ENCODE results near the gene VPS26C.

VPS26C gene

DNA sequence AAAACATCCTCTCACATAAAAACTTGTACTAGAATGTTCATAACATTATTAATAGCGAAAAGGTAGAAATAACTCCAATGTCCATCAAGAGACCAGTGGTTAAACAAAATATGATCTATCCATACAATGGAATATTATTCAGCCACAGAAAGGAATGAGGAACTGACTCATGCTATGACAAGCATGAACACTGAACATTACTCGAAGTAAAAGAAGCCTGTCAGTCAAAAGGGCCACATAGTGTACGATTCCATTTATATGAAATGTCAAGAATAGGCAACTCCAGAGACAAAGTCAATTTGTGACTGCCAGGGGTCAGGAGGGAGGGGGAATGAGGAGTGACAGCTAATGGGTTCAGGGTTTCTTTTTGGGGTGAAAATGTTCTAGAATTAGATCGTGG is 2.3 kb downstream of the VPS26C start:
- no peak for DNase-seq (ENCODE audit: low read depth)

DNA sequence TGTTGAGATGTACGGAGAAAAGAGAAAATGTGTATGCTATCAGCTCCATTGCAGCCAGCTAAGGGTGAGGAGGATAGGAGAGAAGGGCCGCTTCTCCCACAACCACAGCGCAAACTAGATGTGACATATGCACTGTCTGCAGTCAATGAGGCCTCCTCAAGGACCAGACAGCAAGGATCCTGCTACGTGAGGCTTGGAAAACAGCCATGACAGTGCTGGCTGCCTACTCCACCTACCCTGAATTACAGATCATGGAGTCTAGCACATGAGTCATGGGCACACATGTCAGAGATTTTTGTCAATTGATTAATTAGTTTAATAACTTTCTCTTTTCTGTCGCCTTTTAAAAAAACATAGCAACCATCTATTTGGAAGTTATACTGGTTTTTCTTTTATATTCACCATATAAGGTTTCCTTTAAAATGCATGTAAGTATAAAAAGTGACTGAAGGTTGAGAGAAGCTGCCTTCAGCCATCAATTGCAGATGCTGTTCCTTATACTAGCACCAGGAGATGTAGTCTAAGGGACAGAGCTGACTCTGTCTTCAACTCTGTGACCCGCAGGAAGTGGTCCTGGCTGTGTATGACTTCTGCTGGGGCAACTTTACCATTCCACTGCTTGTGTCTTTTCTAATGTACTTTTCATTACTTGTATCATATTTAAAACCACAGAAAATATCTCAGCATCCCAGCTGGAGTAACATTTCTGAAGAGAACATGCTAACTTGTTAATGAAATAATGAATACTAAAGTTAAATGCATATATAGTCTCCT is 3.1 kb downstream of the VPS26C start:
- no peak for DNase-seq (ENCODE audit: low read depth)

DNA sequence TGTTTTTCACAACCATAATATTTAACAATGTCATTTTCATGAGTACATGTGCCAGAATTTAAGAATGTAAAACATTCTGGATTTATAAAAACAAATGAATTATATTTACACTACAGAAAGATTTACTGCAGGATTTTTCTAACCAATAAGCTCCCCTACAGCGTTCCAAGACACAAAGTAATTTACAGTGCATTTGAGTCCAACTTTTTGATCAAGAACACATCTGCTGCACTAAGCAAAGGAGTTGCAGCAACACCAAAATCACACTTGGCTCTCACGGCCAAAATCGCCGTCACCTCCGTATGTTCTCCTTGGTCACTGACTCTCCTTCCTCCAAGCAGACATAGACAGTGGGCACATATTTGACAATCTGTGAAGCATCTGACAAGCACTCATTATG is 7.7 kb downstream of the VPS26C start:
- DNase-seq (ENCODE audit: low read depth), result no peak

DNA sequence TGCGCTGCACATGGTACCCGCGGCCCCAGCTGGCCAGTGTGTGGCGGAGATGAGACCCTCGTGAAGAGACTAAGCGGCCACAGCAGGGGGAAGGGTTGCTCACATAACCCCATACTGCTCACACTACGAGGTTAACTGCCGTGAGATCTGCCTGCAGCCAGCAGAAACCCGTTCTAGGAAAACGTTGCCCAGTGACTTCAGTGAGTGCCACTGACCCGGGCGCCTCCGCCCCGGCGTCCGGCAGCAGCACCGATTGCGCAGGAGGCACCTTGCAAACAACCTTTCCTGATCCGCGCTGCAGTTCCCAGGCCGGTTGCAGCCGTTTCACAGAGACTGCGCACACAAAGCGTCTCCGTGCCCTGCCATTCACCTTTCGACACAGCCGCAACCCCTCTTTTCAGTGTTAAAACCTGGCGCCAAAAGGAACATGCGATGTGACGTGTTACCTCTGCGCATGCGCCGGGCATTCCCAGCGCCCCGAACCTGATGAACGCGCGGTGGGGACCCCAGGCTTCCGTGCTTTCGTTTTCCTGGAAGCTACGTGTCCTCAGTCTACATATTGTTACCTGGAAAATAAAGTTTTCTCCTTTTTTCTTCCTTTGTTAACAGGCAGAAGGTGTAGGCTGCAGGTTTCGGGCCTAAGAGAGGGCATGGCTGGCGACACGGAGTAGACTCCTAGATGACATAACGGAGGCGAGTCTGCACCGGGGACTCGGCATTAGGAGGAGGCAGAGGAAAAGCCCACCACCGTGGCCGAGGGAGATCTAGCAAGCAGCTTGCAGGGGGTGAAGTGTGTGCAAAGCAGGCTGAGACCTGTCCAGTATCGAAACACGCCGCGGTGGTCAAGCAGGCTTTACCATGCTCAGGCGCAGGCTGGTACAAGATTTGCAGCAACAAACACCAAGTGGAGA is 8.9 kb downstream of the VPS26C start:
- DNase-seq (ENCODE audit: low read depth), result peak; percentile 65

DNA sequence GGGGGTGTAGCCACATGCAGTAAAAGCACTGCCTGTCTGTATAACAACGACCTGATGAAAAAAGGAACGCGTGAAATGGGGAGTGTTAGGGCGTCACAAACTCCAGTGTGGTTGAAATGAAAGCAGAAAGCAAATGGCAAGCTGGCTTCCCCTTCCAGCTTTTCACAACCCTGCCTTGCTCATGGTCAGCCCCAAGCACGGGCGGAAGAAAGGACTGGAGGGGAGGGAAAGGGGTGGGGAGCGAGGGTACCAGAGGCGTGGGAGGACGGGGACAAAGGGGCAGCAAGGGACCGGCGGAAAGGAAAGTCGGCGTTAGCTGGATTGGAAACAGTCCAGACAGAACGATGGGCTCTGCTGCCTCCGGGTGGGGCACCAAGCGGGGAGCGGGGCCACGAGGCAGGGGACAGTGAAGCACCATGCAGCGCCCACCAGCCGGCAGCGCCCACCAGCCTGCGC is 9.6 kb downstream of the VPS26C start:
- no peak for DNase-seq (ENCODE audit: low read depth)

DNA sequence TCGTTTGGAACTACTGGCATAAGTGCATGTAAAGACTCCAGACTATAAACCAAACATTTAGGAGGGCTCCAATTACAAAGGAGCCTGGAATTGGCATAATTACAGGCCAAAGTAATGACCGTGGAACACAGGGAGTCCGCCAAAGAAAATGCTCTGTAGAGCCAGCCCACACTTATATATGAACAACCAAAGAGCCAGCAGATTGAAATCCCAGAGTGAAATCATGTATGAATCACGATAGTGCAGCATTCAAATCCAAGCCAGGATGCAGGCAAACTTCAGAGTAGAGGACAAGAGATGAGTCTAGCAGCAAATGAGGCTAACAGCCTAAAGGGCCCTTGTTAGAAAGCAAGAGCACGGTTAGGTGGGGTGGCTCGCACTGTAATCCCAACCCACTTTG is 13.1 kb downstream of the VPS26C start:
- DNase-seq (ENCODE audit: low read depth), result no peak

DNA sequence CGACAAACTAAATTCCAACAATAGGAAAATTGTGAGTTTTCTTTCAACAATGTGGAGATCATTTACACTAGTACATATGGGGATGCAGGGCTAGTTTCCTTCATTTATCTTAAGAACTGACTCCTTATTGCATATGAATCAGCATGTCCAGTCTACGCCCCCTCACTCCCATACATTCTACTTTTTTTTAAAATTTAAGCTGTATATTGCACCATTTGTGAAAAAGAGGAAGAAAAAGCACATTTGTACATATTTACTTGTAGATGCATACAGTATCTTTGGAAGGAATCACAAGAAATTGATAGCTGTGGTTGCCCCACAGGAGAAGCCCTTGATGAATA is 15.9 kb downstream of the VPS26C start:
- DNase-seq (ENCODE audit: low read depth), result no peak

DNA sequence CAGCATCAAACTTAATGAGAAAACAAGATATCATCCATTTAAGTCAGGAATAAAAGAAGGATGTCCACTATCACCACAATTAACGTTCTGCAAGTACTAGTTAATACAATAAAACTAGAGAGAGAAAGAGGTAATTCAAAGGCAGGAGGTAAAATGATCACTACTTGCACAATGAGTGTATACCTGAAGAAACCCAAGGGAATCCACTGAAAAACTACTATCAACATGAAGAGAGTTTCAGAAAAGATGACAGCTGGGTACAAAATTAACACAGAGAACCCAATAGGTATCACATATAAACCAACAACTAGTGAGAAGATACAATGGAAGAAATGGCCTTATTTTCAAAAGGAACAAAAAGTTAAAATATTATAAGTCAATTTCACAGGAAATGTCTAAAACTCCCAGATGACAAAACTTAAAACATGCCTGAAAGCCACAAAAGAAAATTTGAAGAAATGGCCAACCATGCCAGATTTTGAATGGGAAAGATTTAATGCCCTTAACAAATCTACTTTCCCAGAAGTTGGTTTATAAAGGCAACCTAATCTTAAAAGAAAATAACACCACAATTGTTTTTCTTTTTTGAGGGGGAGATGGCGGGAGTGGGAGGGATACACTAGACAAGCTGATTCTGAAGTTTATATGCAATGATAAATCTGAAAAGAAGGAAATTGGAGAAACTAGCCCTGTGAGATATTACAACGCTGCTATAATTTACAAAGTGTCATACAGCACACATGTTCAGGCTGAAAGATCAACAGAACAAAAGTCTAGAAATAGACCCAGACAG is 17.8 kb downstream of the VPS26C start:
- DNase-seq (ENCODE audit: low read depth), result no peak

DNA sequence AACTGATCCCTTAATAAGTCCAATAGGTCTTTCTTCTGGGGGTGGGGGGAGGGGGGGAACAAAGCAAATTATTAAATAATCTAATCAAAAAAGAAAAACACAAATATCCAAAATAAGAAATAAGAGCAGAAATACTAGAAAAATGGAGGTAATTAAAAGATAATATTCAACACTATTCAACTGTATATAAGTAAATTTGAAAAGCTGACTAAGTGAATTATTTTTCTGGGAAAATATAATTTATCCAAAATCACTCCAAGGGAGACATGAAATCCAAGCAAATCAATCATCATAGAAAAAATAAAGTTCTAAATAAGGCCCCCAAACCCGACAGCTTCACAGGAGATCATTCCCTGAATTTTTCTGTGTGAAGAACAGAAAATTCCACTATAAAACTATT is 18.8 kb downstream of the VPS26C start:
- no peak for DNase-seq (ENCODE audit: low read depth)

DNA sequence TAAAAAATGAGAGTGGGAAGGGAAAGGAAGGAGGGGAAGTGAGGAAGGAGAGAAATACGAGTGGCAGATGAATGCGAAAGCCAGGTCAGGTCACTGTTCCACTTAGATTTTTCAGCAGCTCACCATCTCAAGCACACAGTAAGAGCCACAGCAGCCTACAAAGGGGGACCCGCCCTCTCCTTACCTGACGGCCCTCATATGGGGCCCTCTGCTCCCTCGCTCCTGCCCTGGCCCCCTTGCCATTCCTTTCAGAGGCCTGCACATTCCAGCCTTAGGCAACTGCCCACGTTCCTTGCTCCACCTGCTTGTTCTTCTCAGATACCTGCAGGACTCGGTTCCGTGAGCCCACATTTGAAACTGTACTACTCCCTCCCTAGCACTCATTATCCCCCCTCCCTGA is 22.0 kb downstream of the VPS26C start:
- DNase-seq (ENCODE audit: low read depth), result no peak

DNA sequence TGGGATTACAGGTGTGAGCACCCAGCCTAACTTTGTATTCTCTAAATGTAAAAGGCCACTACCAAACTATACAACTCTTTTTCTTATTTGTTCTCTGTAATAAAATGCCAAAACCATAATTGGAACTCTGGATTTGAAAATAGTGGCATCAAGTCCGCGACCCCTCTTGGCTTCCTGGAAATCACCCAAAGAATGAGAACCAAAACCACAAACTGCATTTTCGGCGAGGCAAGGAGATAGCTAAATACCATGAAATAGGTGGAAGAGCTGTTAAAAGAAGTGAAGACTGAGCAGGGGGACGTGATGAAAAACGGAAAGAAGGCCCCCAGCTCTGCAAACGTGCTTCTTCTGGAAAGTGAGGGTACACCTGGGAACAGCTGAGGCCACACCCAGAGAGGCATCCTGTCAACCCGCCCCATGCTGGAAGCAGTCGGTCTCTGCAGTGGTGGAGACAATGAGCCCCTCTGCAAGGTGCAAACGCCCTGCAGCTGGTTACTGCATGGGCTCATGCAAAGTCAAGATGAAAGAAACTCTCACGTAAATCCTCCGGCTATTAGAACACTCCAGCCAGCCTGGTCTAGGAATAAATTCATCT is 22.5 kb downstream of the VPS26C start:
- no peak for DNase-seq (ENCODE audit: low read depth)

DNA sequence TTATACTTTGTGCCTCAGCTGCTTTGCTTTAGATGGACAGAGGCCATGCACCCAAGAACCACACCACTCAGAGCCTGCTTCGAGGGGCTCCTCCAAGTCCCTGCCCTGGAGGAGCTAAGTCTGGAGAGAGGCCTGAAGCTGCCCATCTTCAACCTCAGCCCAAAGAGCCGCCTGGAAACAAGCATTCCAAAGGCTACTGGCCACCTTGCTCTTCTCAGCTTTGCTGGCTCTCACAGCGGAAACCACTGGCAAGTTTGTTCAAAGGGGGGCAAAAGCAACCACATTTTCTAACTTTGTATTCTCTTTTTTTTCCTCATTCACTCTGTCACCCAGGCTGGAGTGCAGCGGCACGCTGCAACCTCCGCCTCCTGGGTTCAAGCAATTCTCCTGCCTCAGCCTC is 23.2 kb downstream of the VPS26C start:
- DNase-seq (ENCODE audit: low read depth), result no peak

DNA sequence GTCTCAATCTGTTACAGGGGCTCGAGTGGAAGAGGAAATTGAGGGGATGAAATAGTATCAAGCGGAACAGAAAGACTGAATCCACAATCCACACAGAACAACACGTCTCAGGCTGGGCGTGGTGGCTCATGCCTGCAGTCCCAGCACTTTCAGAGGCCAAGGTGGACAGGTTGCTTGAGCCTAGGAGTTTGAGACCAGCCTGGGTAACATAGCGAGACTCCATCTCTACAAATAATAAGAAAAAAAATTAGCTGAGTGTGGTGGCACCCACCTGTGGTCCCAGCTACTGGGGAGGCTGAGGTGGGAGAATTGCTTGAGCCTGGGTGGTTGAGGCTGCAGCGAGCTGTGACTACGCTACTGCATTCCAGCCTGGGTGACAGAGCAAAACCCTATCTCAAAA is 25.7 kb downstream of the VPS26C start:
- DNase-seq (ENCODE audit: low read depth), result no peak

DNA sequence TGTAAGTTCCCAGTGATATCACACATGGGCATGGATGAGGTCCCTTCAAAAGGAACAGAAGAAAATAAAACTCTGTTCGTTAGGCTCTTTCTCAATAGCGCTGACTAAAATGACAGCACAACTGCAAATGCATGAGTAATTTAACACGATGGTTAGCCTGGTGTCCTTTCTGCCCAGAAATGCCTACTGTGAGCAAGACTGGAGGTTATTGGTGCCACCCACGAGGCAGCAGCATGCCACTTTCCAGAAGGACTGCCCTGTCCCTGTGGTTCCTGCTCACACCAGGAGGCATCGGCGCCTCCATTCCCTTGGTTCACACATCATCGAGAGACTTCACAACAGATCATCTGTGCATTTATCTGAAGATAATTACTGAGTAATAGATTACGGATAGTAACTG is 26.2 kb downstream of the VPS26C start:
- DNase-seq (ENCODE audit: low read depth), result no peak

DNA sequence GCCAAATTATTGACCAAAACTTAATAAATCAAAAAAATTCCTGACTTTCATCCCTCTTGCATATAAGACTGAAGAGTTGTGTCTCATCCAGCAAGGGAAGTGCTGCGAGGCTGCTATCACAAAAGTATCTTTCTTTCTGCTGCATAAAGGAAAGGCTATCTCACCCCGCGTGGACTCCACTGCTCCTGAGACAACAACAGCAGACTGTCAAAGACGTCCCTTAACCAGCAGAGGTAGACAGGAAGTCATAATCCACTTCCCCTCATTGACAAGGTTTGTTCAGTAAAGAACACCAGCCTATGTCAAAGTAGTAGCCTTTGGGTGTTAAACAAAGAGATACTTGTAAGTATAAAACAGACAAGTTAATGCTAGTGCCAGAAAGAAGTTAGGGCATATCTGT is 29.4 kb downstream of the VPS26C start:
- DNase-seq (ENCODE audit: low read depth), result no peak

DNA sequence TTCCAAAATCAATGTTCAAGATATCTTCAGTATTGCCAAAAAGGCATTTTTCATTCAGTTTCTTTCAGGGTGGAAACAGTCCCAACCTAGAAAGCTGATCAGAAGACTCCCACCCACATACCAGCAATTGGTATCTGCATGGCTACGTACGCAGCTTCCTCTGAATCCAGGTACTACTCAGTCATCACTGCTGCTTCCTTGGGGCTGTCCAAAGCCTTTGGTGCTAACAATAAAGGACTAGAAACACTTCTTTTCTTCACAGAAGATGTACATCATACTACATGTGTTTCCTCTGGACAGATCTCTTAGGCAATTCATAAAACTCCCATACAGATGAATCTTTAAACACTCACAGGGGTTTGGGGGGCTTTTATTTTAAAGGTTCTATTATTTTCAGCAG is 29.8 kb downstream of the VPS26C start:
- no peak for DNase-seq (ENCODE audit: low read depth)

DNA sequence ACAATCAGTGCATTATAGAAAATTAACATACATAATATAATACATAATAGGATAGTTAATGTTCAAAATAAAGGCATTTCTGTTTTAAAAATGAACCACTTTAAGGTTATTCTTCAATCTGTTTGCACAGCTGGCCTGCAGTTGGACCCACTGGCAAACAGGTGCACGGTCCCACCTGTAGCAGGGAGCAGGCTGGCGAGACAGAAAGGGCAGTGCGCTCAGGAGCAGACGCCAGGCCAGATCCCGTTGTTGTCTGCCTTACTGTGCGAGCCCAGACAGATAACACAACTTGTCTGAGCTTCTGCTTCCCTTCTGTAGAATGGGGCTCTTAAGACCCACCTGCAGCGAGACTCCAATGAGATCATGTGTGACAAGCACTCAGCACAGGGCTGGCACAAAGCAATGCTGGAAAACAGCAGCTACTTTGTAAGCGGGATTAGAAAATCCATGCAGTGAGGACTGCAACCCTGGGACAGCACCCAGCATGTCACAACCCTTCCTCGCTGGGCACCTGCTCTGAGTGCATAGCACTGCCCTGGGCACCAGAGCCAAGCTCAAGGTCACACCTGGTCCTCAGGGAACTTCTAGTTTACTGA is 33.5 kb downstream of the VPS26C start:
- no peak for DNase-seq (ENCODE audit: low read depth)

DNA sequence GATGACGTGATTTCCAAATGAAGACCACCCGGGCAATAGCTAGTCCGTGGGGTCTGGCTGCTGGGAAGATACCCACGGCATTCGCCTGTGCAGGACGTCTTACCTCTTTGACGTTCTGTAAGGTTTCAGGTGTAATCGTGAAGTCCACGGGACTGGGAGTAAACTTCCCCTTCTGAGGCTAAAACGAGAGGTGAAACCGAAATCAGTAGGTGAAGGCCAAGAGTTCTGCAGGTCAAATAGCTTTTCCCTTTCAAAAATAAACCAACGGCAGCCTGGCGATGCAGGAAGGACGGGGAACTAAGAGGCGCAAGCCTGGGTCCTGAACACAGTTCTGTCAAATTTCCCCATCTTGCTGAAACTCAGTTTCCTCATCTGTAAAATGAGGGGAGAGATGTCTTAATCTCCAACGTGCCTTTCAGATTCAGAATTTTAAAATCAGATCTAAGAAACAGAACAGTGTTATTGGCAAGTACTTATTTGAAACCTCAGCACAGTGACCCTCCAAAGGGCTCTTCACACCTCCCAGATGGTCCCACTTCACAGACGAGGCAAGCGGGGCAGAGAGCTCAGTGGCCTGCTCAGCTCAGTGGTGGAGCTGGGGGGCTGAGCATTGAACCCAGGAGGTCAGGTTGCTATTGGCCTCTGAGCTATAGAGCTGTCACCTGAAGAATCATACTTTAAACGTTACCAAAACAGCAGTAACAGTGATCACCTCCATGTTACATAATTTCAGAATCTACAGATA is 34.7 kb downstream of the VPS26C start:
- no peak for DNase-seq (ENCODE audit: low read depth)

DNA sequence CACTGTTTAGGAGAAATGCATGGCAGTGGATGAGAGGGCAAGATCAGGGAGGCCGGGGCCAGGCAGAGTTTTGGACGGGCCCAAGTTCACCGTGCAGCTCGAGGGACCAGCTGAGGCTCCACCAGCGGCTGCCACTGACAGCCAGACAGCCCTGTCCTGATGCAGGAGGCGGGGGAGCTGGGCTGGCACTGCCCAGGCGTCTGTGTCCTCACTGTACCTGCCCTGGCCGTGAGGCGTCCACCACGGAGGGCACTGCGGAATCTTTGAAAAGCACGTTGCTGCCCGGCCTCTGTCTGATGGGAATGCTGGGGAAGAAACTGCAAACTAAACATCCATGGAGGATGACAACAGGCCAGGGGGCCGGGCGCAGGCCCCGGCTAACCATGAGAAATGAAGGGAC is 35.5 kb downstream of the VPS26C start:
- no peak for DNase-seq (ENCODE audit: low read depth)

DNA sequence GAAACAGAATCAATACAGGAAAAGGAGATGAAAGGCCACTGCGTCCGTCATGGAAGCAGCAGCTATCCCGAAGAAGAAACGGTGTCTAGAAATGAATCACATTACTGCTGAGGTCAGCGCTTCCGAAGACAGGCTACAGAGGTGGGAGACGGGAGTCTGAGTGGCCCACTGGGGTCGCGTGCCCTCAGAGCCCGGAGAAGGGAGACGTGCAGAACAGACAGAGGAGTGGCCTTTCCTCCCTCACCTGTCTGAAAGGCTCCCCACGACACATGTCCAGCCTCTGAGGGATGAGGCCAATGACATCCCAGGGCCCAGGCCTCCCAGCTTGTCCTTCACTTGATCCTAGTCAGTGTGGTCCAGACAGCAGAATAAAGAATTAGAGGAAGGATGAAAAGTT is 35.9 kb downstream of the VPS26C start:
- no peak for DNase-seq (ENCODE audit: low read depth)

DNA sequence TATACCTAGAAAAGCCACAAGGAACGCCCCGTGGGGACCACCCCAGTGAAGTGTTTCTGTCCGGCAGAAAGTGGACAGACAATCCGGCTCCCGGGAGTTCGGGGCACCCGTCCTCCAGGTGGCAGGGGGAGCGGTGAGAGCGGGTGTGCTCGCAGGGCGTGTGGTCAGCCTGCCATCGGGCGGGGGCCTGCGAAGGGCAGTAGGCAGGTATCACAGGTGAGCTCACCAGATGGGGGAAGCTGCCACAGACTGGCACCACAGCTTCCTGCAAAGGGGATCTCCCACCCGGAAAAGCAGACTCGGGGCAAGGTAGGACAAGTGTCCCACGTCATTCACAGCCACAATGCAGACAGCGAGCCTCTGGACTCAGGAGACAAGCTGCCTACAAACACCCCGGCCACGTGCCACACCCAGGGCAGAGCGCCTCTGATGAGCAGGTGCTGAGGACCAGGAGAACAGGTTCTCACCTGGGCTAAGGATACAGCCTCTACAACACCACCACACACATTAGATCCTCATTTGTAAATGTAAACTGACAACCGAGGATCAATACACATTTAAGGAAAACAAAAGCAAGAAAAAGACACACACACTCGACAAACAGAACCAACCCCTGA is 36.4 kb downstream of the VPS26C start:
- DNase-seq (ENCODE audit: low read depth), result no peak

All from T follicular helper cell (primary cell).